SK-N-MC (cell line): ENCODE results near the gene UMOD.

Experiments used
- FOXP2 ChIP-seq: optimal IDR thresholded peaks from 2 replicates; pipeline ENCODE3; 2011; ENCODE audit warnings: mild to moderate bottlenecking, moderate library complexity; ENCODE audit not compliant: insufficient read depth; ENCODE audit errors: extremely low read length, control extremely low read depth
- POLR2AphosphoS5 ChIP-seq: IDR thresholded peaks from 2 replicates; pipeline ENCODE4 v1.6.1; 2012; ENCODE audit warnings: mild to moderate bottlenecking, low read depth, low read length, borderline replicate concordance

GRCh38 chr16:20388854-20389253 is 36.3 kb upstream of the UMOD start:
- TF ChIP-seq POLR2AphosphoS5 = no peak
- no peak for TF ChIP-seq FOXP2
